K562 (cell line): ENCODE data around the gene CCDC148.

Source experiments
- EGR1 ChIP-seq: fragments of 450-650 bp; conservative IDR thresholded peaks from 2 replicates; pipeline ENCODE4 v1.6.1; 2017; ENCODE audit warnings: mild to moderate bottlenecking
- NFIX ChIP-seq: fragments of 250-450 bp; sonication (Bioruptor Pico); IDR thresholded peaks from 2 replicates; pipeline ENCODE4 v1.4.0; 2020; ENCODE audit warnings: low read depth, mild to moderate bottlenecking, moderate library complexity
- REST ChIP-seq, 2 experiments: fragments of 450-650 bp; formaldehyde crosslinking in 1 of 2; IDR thresholded peaks; 2 replicates each; pipeline versions ENCODE4 v1.4.0 to v1.6.1; 2014 to 2020; ENCODE audit warnings: mild to moderate bottlenecking in 2 of 2, borderline replicate concordance in 1 of 2, low read depth in 1 of 2
- ZNF277 ChIP-seq: fragments of 250-450 bp; sonication (Bioruptor Pico); IDR thresholded peaks from 2 replicates; pipeline ENCODE4 v1.8.0; 2022; ENCODE audit warnings: inconsistent platforms, mild to moderate bottlenecking, moderate library complexity, borderline replicate concordance

- TF ChIP-seq REST (IDR thresholded peaks at IDR 0.05; ENCODE audit: borderline replicate concordance) (no peak), REST (CRISPR knock-in tag; IDR thresholded peaks at IDR 0.05; ENCODE audit: low read depth) (no peak), EGR1 (no peak), ZNF277 (no peak), NFIX (no peak)
Observed at GRCh38 chr2:158493458-158493857, 36.9 kb upstream of the CCDC148 start.
